GM12878 (cell line): ENCODE data around the gene ETV6. TPM values are rescaled to one million over a fixed set of nuclear protein-coding genes. Genes with fewer than 3 reads are reported as not detected.

Experiments used
- ATAC-seq: fragments of 200-7000 bp; cut with Tn5 transposase; 3 replicates; pipeline ENCODE4 v1.9.1; 2020; ENCODE audit warnings: mild to moderate bottlenecking, moderate library complexity
- BruUV-seq: library from RNA; stranded (reverse); fragments of 400-500 nt; replicated peaks from 2 replicates; lab custom pipeline; 2021; lab: Mats Ljungman, UMichigan
- CTCF ChIA-PET: fragments of 300-600 bp; sonication (Branson Sonifier 250); formaldehyde crosslinking; extraction: SDS; loops from one replicate; lab custom pipeline; 2021; ENCODE audit warnings: inconsistent platforms; lab: Yijun Ruan, JAX
- POLR2A ChIA-PET: fragments of 350-600 bp; formaldehyde crosslinking; extraction: SDS; loops from one replicate; lab custom pipeline; 2021; ENCODE audit warnings: inconsistent platforms; lab: Charles Lee
- RAD21 ChIA-PET: fragments of 300-600 bp; sonication (Branson Sonifier 250); formaldehyde crosslinking; loops from one replicate; lab custom pipeline; 2023; ENCODE audit warnings: antibody characterized with exemption; ENCODE audit not compliant: unreplicated experiment; lab: Charles Lee
- SMC1A ChIA-PET: fragments of 300-600 bp; sonication (Branson Sonifier 250); formaldehyde crosslinking; loops from one replicate; lab custom pipeline; 2023; ENCODE audit not compliant: unreplicated experiment, uncharacterized antibody; lab: Charles Lee
- DNase-seq: peaks from one replicate; pipeline ENCODE4 v3.0.0-alpha.2; 2011; ENCODE audit warnings: low read depth, low spot score
- FAIRE-seq: peaks from 3 replicates; lab custom pipeline; 2011; peaks lifted over from hg19 to GRCh38; lab: Jason Lieb, UNC
- H2AFZ ChIP-seq: 2 replicates; pipeline ENCODE4 v1.6.0; 2011; ENCODE audit warnings: low read depth, low read length, control low read depth; ENCODE audit not compliant: control insufficient read depth
- H3K27ac ChIP-seq: 2 replicates; pipeline ENCODE4 v1.5.1; 2011; ENCODE audit warnings: control low read depth; ENCODE audit not compliant: control insufficient read depth, insufficient read depth
- H3K27me3 ChIP-seq, 2 experiments: replicated peaks in 1 of 2; 2 replicates each; pipeline versions ENCODE4 v1.6.0 to v1.6.1; 2011; ENCODE audit warnings: low read length in 1 of 2; ENCODE audit not compliant: control insufficient read depth in 2 of 2, insufficient read depth in 2 of 2
- H3K36me3 ChIP-seq, 2 experiments: 2 replicates each; pipeline ENCODE4 v1.5.1; 2011; ENCODE audit warnings: low read length in 1 of 2; ENCODE audit not compliant: control insufficient read depth in 2 of 2, insufficient read depth in 2 of 2
- H3K4me1 ChIP-seq: 2 replicates; pipeline ENCODE4 v1.6.1; 2011; ENCODE audit warnings: mild to moderate bottlenecking, low read length, moderate library complexity, mixed read lengths; ENCODE audit not compliant: control insufficient read depth, insufficient read depth
- H3K4me2 ChIP-seq: 2 replicates; pipeline ENCODE4 v1.6.0; 2011; ENCODE audit warnings: control low read depth; ENCODE audit not compliant: control insufficient read depth, insufficient read depth
- H3K4me3 ChIP-seq: fragments of 200-600 bp; sonication (generic); 2 replicates; pipeline ENCODE4 v1.5.1; 2016
- H3K79me2 ChIP-seq: 2 replicates; pipeline ENCODE4 v1.6.0; 2011; ENCODE audit warnings: low read length; ENCODE audit not compliant: control insufficient read depth, insufficient read depth
- H3K9ac ChIP-seq: 2 replicates; pipeline ENCODE4 v1.8.0; 2011; ENCODE audit warnings: low read length, control low read depth, mixed read lengths; ENCODE audit not compliant: control insufficient read depth, insufficient read depth
- H3K9me3 ChIP-seq: replicated peaks from 3 replicates; pipeline ENCODE4 v1.5.1; 2011; ENCODE audit warnings: mild to moderate bottlenecking, low read length; ENCODE audit not compliant: control insufficient read depth, insufficient read depth
- H4K20me1 ChIP-seq: 2 replicates; pipeline ENCODE4 v1.6.0; 2011; ENCODE audit not compliant: control insufficient read depth, insufficient read depth
- ASH2L ChIP-seq: fragments of 300-600, 200-600 bp; sonication (generic); IDR thresholded peaks from 2 replicates; pipeline ENCODE4 v1.6.1; 2017; ENCODE audit warnings: low read depth, mild to moderate bottlenecking, borderline replicate concordance
- BRCA1 ChIP-seq: IDR thresholded peaks from 2 replicates; pipeline ENCODE4 v1.6.1; 2011; ENCODE audit warnings: low read depth, low read length, improper control_type of control experiment
- CBX3 ChIP-seq: fragments of 200-600 bp; sonication (generic); IDR thresholded peaks from 2 replicates; pipeline ENCODE4 v1.6.1; 2016; ENCODE audit warnings: low read depth, borderline replicate concordance
- CBX5 ChIP-seq: sonication (generic); IDR thresholded peaks from 2 replicates; pipeline ENCODE4 v1.6.1; 2016; ENCODE audit warnings: low read depth, moderate library complexity, mild to moderate bottlenecking, inconsistent platforms
- EP300 ChIP-seq, 2 experiments: fragments of 150-350 bp in 1 of 2; IDR thresholded peaks; 2 replicates each; pipeline ENCODE4 v1.6.1; 2011 to 2012; ENCODE audit warnings: low read depth in 2 of 2, low read length in 2 of 2, borderline replicate concordance in 1 of 2, improper control_type of control experiment in 1 of 2, inconsistent platforms in 1 of 2; ENCODE audit not compliant: control insufficient read depth in 1 of 2
- FOXK2 ChIP-seq: fragments of 450-650 bp; IDR thresholded peaks from 2 replicates; pipeline ENCODE4 v1.6.1; 2017; ENCODE audit warnings: mild to moderate bottlenecking, moderate library complexity
- HCFC1 ChIP-seq: fragments of 150-350 bp; IDR thresholded peaks from 2 replicates; pipeline ENCODE4 v1.6.1; 2014; ENCODE audit warnings: low read length
- HDAC2 ChIP-seq: fragments of 200-600 bp; sonication (generic); IDR thresholded peaks from 2 replicates; pipeline ENCODE4 v1.6.1; 2017
- RELA ChIP-seq: fragments of 450-650 bp; IDR thresholded peaks from 2 replicates; pipeline ENCODE4 v1.8.0; 2014; ENCODE audit warnings: borderline replicate concordance; ENCODE audit not compliant: partially characterized antibody
- SIX5 ChIP-seq: IDR thresholded peaks from 2 replicates; pipeline ENCODE4 v1.6.1; 2011; ENCODE audit warnings: mild to moderate bottlenecking, low read depth, low read length, moderate library complexity; ENCODE audit not compliant: severe bottlenecking
- SMARCA5 ChIP-seq: fragments of 450-650 bp; IDR thresholded peaks from 2 replicates; pipeline ENCODE4 v1.6.1; 2017; ENCODE audit warnings: mild to moderate bottlenecking
- SMC3 ChIP-seq: IDR thresholded peaks from 2 replicates; pipeline ENCODE4 v1.6.1; 2011; ENCODE audit warnings: low read length, improper control_type of control experiment, borderline replicate concordance
- SREBF2 ChIP-seq: IDR thresholded peaks from 2 replicates; pipeline ENCODE4 v1.6.1; 2012; ENCODE audit warnings: mild to moderate bottlenecking, low read length
- STAT1 ChIP-seq: fragments of 450-650 bp; conservative IDR thresholded peaks from 2 replicates; pipeline ENCODE4 v1.6.1; 2014; ENCODE audit warnings: antibody characterized with exemption, mild to moderate bottlenecking
- TAF1 ChIP-seq: IDR thresholded peaks from 2 replicates; pipeline ENCODE4 v1.6.1; 2011; ENCODE audit warnings: mild to moderate bottlenecking, low read depth, low read length, borderline replicate concordance
- TCF7 ChIP-seq: IDR thresholded peaks from 2 replicates; pipeline ENCODE4 v1.6.1; 2014; ENCODE audit warnings: antibody characterized with exemption, borderline replicate concordance
- WGBS: methylation state at CpG from one replicate; pipeline ENCODE4 v1.1.6; 2016; ENCODE audit warnings: low lambda C conversion rate; ENCODE audit not compliant: insufficient replicate concordance, insufficient coverage; ENCODE audit errors: missing lambda C conversion rate; 5-methylcytosine and 5-hydroxymethylcytosine counted together
- in situ Hi-C: fragments of 300-500 bp; cut with MboI; formaldehyde crosslinking; loops from 9 replicates; pipeline ENCODE4 v1.14.3; 2018; ENCODE audit warnings: mixed read lengths
- intact Hi-C: fragments of 100-400 bp; cut with micrococcal nuclease; formaldehyde crosslinking; loops from one replicate; pipeline ENCODE4 v1.14.2; 2022; ENCODE audit not compliant: unreplicated experiment
- polyA plus RNA-seq, 11 experiments: library from polyadenylated mRNA; depleted of rRNA in 4 of 11; unstranded in 6 of 11; stranded (reverse) in 5 of 11; fragments of >200 nt; fragmentation: Nextera tagmentation in 4 of 11; fragmentation: Illumina TruSeq in 1 of 11; extraction: Ambion mirVana in 4 of 11; extraction: Trizol in 1 of 11; gene quantifications; 1 replicate in 1 of 11; 2 replicates in 10 of 11; pipeline versions ENCODE4 v1.2.1 to v1.2.3, GENCODE V29; 2011 to 2016; ENCODE audit warnings: inconsistent platforms in 2 of 11, missing spikeins in 2 of 11, low read depth in 1 of 11
- total RNA-seq, 4 experiments: library from RNA; depleted of rRNA in 3 of 4; stranded (reverse); fragments of >200 nt in 3 of 4; fragmentation: Illumina TruSeq in 1 of 4; extraction: Trizol in 1 of 4; gene quantifications; 2 replicates each; pipeline versions ENCODE4 v1.2.1 to v1.2.3, GENCODE V29; 2013 to 2021
- TF ChIP-seq, protein P1 (sequence below): fragments of 450-650 bp; IDR thresholded peaks from 2 replicates; pipeline ENCODE4 v1.6.1; 2016; ENCODE audit warnings: mild to moderate bottlenecking, moderate library complexity, borderline replicate concordance
- TF ChIP-seq, protein P2 (sequence below): fragments of 450-650 bp; IDR thresholded peaks from 2 replicates; pipeline ENCODE4 v1.6.1; 2017; ENCODE audit warnings: mild to moderate bottlenecking, low read depth, inconsistent platforms; ENCODE audit not compliant: poor library complexity, severe bottlenecking

ETV6 gene
- total and polyA plus RNA-seq, 10 of the 15 experiments (the other 5 are each of a cell fraction or from before 2014, with no cell fraction given) = 6.6 to 74.8 (median 24.6) TPM

DNA sequence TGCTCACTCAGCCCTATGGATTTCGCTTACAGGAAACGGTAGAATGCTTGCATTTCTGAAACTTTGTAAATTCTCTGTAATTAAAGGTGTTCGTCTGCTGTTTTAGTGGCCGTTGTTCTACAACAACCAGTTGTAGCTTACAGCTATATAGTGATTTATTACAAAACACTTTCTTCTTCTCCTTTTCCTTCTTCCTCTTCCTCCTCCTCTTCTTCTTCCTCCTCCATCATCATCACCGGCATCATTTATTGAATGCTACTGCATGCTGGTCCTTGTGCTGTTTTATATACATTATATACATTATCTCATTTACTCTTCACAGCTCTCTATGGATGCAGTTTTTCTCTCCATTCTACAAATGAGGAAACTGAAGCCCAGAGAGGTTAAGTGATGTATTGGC, 6.4 kb downstream of the ETV6 start (continued):
- TF ChIP-seq, protein P1, sequence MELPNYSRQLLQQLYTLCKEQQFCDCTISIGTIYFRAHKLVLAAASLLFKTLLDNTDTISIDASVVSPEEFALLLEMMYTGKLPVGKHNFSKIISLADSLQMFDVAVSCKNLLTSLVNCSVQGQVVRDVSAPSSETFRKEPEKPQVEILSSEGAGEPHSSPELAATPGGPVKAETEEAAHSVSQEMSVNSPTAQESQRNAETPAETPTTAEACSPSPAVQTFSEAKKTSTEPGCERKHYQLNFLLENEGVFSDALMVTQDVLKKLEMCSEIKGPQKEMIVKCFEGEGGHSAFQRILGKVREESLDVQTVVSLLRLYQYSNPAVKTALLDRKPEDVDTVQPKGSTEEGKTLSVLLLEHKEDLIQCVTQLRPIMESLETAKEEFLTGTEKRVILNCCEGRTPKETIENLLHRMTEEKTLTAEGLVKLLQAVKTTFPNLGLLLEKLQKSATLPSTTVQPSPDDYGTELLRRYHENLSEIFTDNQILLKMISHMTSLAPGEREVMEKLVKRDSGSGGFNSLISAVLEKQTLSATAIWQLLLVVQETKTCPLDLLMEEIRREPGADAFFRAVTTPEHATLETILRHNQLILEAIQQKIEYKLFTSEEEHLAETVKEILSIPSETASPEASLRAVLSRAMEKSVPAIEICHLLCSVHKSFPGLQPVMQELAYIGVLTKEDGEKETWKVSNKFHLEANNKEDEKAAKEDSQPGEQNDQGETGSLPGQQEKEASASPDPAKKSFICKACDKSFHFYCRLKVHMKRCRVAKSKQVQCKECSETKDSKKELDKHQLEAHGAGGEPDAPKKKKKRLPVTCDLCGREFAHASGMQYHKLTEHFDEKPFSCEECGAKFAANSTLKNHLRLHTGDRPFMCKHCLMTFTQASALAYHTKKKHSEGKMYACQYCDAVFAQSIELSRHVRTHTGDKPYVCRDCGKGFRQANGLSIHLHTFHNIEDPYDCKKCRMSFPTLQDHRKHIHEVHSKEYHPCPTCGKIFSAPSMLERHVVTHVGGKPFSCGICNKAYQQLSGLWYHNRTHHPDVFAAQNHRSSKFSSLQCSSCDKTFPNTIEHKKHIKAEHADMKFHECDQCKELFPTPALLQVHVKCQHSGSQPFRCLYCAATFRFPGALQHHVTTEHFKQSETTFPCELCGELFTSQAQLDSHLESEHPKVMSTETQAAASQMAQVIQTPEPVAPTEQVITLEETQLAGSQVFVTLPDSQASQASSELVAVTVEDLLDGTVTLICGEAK = no peak

DNA sequence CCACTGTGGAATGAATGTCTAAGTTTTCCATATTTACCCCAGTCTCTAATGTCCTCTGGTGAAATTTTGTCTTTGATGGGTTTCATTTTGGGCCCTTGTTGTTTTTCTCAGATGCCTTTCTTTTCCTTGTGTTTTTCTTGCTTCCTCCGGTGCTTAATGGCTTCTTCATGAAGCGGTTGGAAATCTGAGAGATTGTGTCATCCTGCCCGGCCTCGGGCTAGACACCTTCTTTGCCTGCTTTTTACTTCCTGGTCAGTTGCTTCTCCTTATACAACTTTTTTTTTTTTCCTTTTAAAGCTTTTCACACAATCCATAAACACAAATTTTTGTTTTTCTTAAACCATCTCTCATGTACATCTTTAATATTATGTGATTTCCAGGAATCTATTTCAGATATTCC, 7.1 kb downstream of the ETV6 start:
- no peak for FAIRE-seq
- SMC1A ChIA-PET = interaction anchor here (0.7 to 7.3 kb wide), 15 partner anchors 10 to 176 kb away, joined by 3 to 76 read pairs (median 7); no protein-coding TSS in a partner anchor
- Histone ChIP-seq H4K20me1 (no peaks in the 10 kb centered on the region; the same call in 1 of the 2 replicates), H3K4me2 (peak overlapping the region; percentile 53), H3K9ac (no peak overlapping the region), H3K36me3 (peaks cover 6 to 17% of the 10 kb centered on the region in 2 experiments; a peak in 3 of 4 replicates), H3K9me3 (no peaks in the 10 kb centered on the region), H2AFZ (no peak overlapping the region), H3K4me3 (peak overlapping the region; percentile 39; the same call in 1 of the 2 replicates), H3K4me1 (peaks cover 24% of the 10 kb centered on the region), H3K79me2 (peaks cover 97% of the 10 kb centered on the region), H3K27ac (0 out of 2 replicates have a peak overlapping the region, but pooled peaks have one; percentile 25), H3K27me3 (no peaks in the 10 kb centered on the region)
- no peak for DNase-seq
- no peak for ATAC-seq
- POLR2A ChIA-PET = interaction anchor here (0.5 to 1.9 kb wide), 3 partner anchors 88 to 368 kb away, joined by 3 to 6 read pairs (median 4); no protein-coding TSS in a partner anchor
- intact Hi-C loops (loop anchor here (10.0 kb wide), 1 partner anchor 1068 kb away; no protein-coding TSS in a partner anchor), in situ Hi-C loops (no loop called here)
- 99% methylated on average over 4 of the region's 4 CpGs for WGBS
- CTCF ChIA-PET = interaction anchor here (1.0 to 3.7 kb wide), 7 partner anchors 33 to 377 kb away, joined by 3 to 16 read pairs (median 4); no protein-coding TSS in a partner anchor
- BruUV-seq = no TSS peak
- RAD21 ChIA-PET = interaction anchor here (0.8 to 7.2 kb wide), 6 partner anchors 16 to 377 kb away, joined by 3 to 75 read pairs (median 18); no protein-coding TSS in a partner anchor
- no peak for TF ChIP-seq HCFC1
- no peak for TF ChIP-seq SMC3
- no peak for TF ChIP-seq ASH2L
- no peak for TF ChIP-seq SREBF2
- no peak for TF ChIP-seq TCF7
- TF ChIP-seq, protein P2, sequence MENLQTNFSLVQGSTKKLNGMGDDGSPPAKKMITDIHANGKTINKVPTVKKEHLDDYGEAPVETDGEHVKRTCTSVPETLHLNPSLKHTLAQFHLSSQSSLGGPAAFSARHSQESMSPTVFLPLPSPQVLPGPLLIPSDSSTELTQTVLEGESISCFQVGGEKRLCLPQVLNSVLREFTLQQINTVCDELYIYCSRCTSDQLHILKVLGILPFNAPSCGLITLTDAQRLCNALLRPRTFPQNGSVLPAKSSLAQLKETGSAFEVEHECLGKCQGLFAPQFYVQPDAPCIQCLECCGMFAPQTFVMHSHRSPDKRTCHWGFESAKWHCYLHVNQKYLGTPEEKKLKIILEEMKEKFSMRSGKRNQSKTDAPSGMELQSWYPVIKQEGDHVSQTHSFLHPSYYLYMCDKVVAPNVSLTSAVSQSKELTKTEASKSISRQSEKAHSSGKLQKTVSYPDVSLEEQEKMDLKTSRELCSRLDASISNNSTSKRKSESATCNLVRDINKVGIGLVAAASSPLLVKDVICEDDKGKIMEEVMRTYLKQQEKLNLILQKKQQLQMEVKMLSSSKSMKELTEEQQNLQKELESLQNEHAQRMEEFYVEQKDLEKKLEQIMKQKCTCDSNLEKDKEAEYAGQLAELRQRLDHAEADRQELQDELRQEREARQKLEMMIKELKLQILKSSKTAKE = no peak
- TF ChIP-seq SMARCA5 = no peak
- TF ChIP-seq TAF1 = no peak
- no peak for TF ChIP-seq RELA
- TF ChIP-seq STAT1 = no peak
- TF ChIP-seq CBX5 = no peak
- TF ChIP-seq SIX5 = no peak
- TF ChIP-seq CBX3 = no peak
- no peak for TF ChIP-seq FOXK2
- no peak for TF ChIP-seq EP300 (IDR thresholded peaks at IDR 0.05; ENCODE audit: borderline replicate concordance in 1 of 2, control insufficient read depth in 1 of 2, low read depth in 2 of 2, low read length in 2 of 2)
- TF ChIP-seq BRCA1 = no peak
- no peak for TF ChIP-seq HDAC2
